ENCODE data around the gene PLCL2. TPM values are rescaled to one million over a fixed set of nuclear protein-coding genes. Genes with fewer than 3 reads are reported as not detected.

Gene PLCL2
- 8.9 and 9.1 TPM in 2 replicates for total RNA-seq

GRCh38 chr3:16884748-16885592 is at the start of gene PLCL2:
TSS of gene PLCL2 (plus strand) at chr3:16884955. CDS start at chr3:16885040, 85 bp downstream.

